ENCODE data around the gene CDKN1C.

CDKN1C gene

DNA sequence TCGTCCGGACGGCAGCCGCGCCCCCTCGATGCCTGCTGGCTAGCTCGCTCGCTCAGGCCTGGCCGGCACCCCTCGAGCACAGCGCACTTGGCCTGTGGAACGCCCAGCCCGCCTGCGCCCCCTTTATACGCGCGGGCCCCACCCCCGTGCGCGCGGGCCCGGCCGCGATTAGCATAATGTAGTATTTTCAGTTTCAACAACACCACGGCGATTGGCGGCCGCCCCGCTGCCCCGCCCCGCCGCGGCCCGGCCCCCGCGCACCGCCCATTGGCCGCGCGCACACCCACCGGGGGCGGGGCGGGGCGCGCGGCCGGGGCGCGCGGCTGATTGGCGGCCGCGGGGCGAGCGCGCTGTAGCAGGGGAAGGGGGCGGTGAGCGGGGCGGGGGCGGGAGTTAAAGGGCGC, at the start of gene CDKN1C:
TSS of gene CDKN1C (minus strand) at position 98 of the 404 bp plus-strand sequence. CDS start 319 bp downstream, outside the sequence.
- DNase-seq = peak; percentile 84 to 87

- DNase-seq = no peak
These were observed 49.1 kb upstream of the CDKN1C start for GRCh38 chr11:2934611-2935239.

DNA sequence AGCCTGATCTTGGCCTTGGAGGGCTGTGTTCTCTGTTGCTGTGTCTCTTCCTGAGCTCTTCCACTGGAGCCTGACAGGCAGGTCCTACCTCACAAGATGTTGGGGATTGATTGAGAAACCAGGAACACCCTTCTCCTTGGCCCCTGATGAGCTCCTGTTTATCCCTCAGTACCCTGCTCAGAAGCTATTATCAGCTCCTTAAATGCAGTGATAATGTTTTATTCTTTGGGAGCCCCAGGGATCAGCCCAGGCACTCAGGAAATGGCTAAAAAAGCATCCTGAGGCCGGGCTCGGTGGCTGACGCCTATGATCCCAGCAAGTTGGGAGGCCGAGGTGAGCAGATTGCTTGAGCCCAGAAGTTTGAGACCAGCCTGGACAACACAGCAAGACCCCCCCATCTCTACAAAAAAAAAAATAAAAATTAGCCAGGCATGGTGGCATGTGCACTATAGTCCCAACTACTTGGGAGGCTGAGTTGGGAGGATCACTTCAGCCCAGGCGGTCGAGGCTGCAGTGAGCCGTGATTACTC, 48.5 kb upstream of the CDKN1C start:
- no peak for DNase-seq

DNA sequence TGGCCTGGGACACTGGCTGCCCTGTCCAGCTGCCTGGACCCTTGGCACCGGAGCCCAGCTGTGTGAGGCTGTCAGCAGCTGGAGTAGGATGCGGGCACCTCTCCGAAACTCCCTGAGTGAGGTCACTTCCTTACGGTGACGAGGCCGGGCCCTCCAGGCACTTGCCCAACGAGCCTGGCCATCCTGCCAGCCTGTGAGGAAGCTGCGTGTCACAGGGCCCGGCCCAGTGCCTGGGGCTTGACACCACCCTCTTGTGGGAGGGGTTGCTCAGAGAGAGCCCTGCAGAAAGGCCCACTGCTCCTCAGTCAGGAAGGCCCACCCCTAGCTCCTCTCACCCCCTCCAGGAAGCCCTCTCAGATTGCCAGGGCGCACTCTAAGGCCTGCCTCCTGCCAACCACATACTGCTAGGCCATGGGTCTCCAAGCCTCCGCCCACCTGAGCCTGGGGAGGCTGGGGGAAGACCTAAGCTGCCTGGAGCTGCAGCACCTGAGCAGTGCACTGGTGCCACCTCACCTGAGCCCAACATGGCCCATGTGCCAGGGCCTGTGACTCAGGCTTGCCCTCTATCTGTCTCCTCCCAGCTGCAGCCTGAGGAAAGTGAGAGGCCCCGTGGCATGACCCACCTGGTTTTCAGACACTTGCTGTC, 47.9 kb upstream of the CDKN1C start:
- no peak for DNase-seq

GRCh38 chr11:2932850-2933251, 47.3 kb upstream of the CDKN1C start:
- DNase-seq = no peak

GRCh38 chr11:2931771-2932738, 46.5 kb upstream of the CDKN1C start:
- DNase-seq = no peak

DNA sequence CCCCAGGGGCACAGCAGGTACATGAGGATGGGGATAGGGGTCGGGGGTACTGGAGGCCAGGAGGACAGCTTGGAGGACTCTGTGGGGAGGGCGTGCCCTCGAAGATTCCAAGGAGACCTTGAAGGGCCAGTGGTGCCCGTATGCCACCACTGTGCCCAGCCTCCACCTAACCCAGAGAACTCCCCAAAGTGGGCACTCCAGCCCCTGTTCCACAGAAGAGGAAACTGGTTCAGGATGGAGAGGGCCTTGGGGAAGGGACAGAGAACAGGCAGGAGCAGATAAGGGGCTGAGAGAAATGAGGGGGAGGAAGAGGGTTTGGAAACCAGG, 45.8 kb upstream of the CDKN1C start:
- no peak for DNase-seq

- no peak for DNase-seq
These were observed 45.3 kb upstream of the CDKN1C start for GRCh38 chr11:2930704-2931419.

DNA sequence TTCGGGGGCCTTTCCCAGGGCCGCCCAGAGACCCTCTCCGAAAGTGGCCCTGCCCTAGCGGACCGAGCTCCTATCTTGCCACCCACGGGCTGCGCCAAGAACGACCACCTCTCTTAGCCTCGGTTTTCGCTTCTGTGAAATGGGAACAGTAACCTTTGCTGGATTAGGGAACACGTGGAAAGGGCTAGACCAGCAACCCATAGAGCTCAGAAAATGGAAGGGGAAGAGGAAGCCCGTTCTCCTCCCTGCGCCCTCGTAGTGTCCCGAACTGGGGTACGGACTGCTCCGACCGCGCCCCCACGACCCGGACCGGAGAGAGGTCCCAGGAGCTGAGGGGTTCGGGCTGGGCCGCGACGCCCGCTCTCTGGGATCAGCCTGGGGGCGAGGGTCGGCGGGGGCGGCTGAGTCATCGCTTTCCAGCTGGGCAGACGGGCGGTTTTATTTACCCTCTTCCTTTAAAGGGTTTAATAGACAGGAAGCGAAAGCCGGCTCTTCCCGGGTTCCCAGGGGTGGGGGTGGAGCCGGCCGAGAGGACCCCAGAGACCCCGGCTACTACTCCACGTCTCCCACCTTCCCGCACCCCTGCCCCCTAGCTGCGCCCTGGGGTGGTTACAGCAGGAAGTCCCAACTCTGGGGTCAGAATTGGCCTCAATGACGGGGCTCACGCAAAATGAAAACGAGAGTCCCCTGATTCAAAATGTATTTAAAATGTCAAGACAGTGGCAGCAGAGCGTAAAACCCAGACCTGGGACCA, 44.6 kb upstream of the CDKN1C start:
- DNase-seq = no peak

- DNase-seq = no peak
These were observed 44.0 kb upstream of the CDKN1C start for GRCh38 chr11:2929531-2929949.

DNA sequence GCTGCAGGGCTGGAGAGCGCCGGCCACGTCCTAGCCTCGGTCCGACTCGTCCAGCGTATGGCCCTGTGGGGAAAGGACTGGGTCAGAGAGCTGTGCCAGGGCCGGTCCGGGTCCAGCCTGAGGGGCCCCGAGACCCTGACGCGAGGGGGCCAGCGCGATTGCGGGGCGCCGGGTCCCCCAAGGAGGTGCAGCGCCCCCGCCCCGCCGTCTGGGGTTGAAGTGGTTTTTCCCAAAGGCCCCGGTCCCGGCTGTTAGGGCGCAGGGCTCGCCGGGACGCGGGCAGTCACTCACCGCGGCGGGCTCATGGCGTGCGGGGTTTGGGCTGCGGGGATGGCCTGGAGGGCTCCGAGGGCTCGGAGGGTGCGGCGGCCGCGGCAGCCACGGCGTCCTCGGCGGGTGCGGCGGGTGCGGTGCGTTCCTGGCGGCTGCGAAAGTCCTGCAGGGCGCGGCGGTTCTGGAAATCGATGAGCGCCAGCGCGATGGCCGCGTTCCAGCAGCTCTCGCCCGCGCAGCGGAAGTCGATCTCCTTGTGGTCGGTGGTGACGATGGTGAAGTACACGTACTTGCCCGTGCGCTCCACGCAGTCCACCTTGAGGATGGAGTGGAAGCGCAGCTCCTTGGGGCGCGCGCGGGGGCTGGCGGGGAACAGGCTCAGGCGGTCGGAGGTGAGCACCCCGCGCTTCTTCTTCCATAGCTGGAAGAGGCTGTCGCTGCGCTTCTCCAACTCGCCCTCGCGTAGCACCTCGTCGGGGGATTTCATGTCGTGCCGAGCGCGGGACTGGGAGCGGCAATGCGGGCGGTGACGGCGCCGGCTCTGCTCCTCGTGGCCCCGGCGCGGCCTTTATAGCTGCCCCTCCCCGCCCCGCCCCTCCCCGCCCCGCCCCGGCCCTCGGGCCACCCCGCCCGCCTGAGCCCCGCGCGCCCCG, 43.3 kb upstream of the CDKN1C start, which contains the start of gene PHLDA2:
TSS of gene PHLDA2 (minus strand) at position 816 of the 926 bp plus-strand sequence. CDS start at position 760, 56 bp downstream.
- no peak for DNase-seq

GRCh38 chr11:2927851-2928604, 42.5 kb upstream of the CDKN1C start:
- DNase-seq = no peak

GRCh38 chr11:2927121-2927800, 41.7 kb upstream of the CDKN1C start:
- DNase-seq = no peak

GRCh38 chr11:2926611-2927051, 41.1 kb upstream of the CDKN1C start:
- DNase-seq = no peak

- no peak for DNase-seq
These were observed 39.5 kb upstream of the CDKN1C start for GRCh38 chr11:2924821-2925675.

- DNase-seq = no peak
These were observed 38.8 kb upstream of the CDKN1C start for GRCh38 chr11:2924381-2924780.

DNA sequence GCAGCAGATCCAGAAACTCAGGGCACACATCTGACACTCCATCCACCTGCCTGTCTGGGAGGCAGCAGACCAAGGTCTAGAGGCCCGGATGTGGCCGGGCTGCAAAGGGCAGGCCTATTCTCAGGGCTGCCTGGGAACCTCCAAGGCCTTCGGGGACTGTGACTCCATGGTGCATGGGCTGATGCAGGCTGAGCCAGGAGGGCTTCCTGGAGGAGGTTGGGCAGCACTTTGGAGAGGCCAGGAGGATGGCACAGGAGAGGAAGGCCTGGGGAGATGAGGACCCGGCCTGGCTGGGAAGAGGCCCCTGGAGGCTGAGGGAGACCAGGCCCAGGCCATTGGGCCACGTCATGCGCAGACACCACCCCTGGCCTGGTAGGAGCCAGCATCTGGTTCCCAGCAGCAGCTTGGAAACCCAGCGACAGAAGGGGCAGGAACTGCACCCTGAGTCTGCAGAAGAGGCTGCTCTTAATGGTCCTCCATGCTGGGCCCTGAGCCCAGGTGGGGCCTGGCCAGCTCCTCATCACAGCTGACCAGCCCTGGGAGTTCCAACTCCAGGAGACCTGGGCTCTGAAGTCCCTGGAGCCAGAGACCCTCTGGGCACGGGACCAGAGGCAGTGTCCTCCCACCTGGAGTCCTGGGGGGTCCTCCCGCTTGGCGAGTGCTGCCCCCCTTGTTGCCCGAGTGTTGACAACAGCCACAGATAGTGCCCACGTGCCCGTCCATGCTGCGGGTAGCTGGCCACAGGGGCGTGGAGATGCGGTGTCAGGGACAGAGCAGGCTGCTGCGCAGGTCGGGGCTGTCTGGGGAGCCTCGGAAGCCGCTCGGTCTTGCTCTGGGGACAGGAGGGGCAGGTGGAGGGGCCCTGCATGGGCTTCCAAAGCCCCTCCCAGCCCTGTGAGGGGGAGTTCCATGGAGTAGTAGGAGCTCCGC, 38.1 kb upstream of the CDKN1C start:
- DNase-seq = no peak

Data from hippocampal formation (tissue), 2 donors.